Activated CD8-positive, alpha-beta memory T cell treated with anti-CD3 and anti-CD28 coated beads for 48 hours (primary cell): Measurements from ENCODE around the gene RSF1.
"Not testable (repeated sequence)": the region's sequence is repeated elsewhere in the genome, so short reads cannot be mapped to it uniquely, and the experiment has no call there.

Source experiments
- DNase-seq, 3 experiments: peaks; one replicate each; pipeline ENCODE4 v3.0.0-alpha.2; 2020; ENCODE audit warnings: low read depth in 2 of 3, low spot score in 2 of 3

The RSF1 gene

DNA sequence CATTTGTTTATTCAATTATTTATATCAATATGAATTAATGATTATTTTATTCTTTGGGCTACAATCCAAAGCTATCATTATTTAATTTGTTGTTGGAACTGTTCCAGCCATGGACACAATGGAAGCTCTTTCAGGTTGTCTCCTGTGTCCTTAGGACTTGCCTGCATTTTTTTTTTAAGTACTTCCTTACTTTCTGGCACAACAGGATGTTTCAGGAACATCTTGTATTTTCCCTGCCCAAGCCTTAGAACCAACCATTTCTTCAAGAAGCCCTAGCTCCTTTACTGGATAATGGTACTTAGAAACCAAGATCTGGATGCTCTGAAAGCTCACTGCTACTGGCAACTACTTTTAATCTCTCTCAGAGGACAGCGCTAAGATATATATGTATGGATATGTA, 125.1 kb downstream of the RSF1 start:
- DNase-seq: no peak

DNA sequence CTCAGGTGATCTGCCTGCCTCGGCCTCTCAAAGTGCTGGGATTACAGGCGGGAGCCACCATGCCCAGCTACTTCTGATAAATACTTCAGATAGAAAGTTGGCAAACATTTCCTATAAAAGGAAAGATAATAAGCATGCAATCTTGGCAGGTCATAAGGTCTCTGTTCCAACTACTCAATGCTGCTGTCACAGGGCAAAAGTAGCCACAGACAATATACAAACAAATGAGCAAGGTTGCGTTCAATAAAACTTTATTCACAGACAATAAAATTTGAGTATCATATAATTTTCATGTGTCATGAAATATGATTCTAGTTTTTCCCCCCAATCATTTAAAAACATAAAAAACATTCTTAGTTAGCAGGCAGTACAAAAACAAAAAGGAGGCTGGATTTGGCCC, 129.9 kb downstream of the RSF1 start:
- no peak for DNase-seq

DNA sequence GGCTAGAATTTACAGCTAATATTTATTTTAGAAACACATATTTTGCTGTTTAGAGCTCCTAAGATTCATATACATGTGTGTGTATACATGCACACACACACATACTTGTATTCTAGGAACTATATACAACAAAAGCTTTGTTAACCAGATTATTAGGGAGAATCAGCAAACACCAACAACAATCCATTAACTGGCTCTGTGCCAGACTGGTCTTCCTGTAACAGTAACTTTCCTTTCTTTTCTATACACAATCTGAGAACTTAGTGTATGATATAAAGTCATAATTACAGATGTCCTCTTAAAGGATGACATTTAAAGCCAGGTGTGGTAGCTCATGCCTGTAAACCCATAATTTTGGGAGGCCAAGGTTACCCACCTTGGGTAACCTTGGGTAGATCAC, 133.4 kb downstream of the RSF1 start:
- DNase-seq: no peak

DNA sequence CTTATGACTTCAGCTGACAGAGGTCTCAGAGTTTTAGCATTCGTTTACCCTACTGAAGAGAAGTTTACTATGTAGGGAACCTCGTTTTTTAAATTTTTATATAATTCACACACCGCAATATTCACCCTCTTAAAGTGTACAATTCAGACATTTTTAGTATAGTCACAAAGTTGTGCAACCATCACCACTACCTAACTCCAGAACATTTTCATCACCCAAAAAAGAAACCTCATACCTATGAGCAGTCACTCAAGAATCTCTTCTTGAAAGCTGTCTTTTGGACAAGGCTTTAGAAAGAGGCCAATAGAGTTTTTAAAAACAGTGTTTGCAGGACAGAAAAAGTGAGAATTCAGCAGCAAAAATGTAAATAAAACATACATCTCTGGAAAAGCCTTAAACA, 143.4 kb downstream of the RSF1 start:
- no peak for DNase-seq

DNA sequence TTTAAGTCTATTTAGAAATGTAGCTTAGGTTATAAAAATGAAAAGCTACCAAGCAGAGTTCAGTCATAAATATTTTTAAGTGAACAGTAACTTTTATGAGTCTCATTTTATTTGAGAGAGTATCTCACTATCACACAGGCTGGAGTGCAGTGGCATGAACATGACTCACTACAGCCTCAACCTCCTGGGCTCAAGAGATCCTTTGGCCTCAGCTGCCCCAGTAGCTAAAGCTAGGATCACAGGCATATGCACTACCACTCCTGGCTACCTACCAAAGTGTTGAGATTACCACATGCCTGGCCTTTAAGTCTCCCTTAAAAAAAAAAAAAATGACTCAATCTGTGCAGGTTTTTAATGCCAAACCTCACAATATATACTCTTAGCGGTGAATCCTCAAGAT, 148.3 kb downstream of the RSF1 start:
- no peak for DNase-seq

DNA sequence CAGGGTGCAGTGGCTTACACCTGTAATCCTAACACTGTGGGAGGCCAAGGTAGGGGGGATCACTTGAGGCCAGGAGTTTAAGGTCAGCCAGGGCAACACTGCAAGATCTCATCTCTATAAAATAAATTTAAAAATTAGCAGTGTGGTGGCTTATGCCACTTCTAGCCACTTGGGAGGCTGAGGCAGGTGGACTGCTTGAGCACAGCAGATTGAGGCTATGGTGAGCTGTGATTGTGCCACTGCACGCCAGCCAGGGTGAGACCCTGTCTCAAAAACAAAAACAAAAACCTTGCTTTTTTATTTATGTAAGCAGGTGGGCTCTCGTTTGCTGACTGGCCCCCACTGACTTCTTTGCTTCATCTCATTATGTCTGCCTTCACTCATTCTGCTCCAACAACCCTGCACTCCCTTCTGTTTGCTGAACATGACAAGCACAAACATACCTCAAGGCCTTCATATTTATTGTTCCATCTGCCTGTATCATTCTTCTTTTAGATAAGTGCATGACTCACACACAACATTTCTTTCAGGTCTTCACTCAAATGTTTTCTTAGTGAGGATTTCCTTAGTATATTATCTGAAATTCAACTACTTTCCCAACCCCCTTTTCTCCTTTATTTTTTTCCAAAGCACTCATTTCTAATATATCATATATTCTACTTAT, 150.5 kb downstream of the RSF1 start:
- DNase-seq: no peak

DNA sequence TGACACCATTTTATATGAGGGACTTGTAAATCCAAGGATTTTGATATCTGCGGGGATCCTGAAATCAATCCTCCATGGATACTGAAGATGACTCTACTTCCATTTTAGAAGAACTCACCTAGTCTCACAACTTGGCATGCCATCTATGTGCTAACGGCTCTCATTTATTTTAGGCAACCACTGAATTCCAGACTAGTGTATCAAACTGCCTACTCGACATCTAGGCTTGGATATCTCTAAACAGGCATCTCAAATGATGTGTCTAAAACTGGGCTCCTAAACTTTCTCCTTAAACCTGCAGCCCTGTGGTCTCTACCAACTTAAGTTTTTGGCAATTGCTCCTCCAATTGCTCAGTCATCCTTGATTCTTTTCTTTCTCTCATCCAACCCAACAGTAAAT, 151.8 kb downstream of the RSF1 start:
- no peak for DNase-seq

DNA sequence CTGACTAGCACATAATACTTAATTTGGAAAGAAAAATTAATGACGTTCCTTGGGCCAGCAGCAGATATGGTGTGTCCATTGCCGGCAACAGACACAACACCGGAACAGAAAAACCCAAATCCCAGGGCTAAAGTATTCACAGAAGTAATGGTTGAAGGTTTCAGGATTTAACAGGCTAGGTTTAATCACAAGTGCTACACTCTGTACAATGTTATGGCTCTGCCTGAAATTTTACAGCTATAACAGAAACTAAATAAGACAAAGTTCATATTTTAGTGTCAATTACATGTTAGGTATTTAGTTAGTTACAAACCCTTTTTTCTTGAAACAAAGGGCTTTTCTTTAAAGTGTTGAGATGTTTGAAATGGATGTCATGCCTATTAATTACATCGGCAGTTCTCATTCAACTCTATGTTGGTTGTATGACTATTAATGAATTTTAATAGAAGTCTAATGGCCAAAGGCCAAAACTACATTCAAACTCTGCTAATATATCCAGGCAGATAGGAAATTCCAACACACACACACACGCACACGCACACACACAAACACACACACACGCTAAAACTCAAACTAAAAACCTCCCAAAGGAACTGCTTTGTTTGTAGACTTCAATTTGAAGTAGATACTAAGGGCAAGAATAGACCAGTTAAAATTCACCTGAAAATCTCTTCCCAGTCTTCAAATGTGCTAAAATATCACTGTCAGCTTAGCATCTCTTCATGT, 155.1 kb downstream of the RSF1 start:
- no peak for DNase-seq

DNA sequence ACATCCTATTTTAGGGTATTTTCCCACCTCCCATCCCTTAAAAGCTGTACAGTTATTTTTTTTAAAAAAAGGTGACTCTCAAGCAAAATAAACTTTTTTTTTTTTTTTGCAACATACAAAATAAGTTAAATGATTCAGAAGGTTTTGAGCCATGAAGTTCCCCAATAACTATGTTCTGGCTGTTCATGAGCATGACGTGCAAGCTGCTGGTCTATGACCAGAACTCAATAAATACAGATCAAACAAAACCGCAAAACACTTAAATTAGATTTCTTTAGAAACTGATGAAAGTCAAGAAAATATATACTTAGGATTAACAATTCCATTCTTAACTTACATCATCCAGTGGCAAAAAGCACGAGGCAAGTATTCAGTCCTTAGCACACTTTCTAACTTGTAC, 158.9 kb downstream of the RSF1 start:
- DNase-seq: no peak

DNA sequence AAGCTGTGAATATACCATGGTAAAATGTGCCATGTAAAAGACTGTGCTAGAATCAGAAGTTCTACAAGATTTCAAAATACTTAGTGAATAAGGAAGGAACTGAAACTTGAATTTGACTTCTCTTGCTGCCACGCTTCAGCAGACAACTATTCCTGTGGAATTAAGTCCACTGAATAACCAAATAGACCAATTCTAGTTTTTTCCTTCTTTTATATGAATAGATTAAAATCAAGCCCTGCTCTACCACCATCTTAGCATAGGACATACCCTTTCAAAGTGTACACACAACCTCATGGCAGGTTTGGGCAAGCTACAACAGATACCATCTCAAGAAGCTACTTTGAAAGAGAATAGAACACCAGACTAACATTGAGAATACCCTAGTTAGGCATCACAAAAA, 159.6 kb downstream of the RSF1 start:
- DNase-seq: no peak

DNA sequence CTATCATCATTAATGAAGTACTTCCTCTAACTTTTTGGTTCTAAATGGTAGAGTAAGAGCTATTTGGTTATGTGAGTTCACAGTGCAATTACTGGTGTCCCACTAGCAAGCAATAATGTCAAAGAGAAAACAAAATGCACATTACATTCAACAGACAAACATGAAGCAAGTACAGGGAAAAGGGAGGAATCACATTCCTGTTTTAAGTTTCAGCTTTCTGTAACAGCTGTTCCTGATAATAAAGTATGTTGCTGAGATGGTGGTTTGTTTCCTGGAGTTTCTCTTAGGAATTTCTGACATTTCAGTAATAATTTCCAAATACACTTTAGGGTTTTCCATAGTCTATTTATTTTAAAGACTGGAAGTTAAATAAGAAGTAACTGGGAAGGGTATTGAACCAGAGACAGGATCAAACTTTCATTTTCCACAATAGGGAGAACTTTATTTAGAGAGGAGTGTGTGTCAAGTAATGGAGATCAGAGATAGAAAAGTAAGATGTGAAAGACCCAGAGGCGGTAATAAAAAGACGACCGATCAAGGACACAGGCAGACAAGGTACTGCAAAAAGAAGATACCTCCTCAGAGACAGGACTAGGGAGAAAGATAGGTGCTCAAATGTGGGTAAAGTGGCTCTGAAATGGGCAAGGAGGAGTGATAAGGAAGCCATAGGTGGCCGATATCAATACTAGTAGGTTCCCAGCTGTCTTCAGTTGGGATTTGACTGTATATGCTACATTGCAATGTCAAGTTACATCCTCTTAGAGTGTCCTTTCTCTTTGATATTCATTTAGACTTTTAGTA, 162.1 kb downstream of the RSF1 start:
- DNase-seq: no peak

DNA sequence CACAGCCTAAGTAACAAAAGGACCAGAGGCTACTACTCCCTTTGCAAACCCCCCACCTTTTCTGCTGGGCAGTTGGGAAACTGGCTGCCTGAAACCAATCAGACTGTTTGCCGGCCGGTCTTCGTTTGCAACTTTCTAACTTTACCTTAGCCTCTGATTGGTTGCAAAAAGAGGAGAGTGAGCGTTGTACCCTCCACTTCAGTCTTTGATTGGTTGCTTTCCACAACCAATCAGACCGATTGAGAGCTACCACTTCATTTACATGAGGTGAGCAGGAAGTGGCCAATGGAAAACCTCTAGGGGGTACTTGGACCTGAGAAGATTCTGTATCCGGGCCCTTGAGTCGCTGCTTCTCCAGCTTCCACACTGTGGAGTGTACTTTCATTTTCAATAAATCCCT, 164.2 kb downstream of the RSF1 start:
- DNase-seq: no peak

DNA sequence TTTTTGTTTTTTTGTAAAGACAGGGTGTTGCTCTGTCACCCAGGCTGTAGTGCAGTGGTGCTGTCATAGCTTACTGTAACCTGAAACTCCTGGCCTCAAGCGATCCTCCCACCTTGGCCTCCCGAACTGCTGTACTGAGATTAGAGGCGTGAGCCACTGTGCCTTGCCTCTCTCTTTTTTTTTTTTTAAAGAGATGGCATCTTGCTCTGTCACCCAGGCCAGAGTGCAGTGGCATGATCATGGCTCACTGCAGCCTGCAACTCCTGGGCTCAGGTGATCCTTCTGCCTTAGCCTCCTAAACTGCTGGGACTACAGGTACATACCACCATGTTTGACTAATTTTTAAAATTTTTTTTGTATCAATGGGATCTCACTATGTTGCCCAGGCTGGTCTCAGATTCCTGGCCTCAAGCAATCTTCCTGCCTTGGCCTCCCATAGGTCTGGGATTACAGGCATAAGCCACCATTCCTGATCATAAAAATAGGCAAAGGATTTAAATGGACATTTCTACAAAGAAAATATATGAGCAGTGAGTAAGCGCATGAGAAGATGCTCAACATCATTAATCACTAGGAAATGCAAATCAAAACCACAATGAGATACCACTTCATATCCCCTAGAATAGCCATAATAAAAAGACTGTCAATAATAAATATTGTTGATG, 165.6 kb downstream of the RSF1 start:
- DNase-seq: no peak

DNA sequence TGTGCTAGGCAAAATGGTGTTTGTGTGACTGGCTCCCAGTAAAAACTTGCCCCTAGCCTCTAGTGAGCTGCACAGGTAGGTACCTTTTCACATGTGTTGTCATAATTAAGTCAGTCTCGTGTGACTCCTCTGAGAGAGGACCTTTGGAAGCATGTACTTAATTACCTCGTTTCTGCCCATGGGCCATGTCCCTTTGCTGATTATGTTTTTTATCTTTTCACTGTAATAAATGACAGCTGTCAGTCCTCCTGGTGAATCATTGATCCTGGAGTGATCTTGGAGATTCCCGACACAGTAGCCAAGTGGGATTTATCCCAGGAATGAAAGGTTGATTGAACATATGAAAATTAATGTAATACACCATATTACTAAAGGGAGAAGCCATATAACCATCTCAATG, 170.4 kb downstream of the RSF1 start:
- DNase-seq: no peak

DNA sequence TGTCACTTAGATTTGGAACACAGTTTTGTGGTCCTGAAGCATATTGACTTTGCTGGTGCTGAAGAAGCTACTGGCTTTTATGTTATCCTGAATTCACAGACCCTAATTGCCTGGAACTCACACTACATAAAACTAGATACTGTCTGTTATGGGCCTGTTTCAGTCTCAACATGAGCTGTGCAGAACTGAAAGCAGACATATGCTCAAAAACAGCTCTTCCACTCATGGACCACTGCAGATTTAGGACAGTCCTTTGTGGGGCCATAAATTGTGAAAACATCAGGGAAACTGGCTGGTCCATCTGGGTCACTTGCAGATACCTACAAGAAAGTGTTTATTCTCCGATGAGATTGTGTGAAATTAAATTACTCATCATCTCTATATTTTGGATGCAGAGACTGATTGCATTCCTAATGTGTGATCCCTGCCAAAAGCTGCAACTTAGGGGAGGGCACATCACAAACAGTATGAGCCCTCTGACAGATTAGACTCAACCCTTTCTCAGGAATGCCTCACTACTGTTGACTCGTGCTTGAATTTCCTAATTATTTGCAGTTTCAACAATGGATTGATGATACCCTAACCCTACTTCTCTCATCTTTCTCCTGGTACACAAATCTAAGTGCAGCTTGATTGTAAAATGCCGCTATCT, 172.7 kb downstream of the RSF1 start:
- no peak for DNase-seq

DNA sequence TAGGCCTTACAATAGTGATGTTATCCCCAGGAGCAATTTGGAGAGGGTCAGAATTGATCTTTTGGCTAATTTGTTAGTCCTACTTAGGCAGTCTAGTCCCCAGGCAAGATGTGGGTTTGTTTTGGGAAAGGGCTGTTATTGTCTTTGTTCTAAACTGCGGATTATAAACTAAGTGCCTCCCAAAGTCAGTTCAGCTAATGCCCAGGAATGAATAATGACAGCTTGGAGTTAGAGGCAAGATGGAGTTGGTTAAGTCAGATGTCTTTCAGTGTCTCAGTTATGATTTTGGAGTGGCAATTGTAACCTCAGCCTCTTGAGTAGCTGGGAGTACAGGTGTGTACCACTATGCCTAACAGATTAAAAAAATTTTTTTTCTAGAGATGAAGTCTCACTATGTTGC, 175.6 kb downstream of the RSF1 start:
- DNase-seq: no peak

DNA sequence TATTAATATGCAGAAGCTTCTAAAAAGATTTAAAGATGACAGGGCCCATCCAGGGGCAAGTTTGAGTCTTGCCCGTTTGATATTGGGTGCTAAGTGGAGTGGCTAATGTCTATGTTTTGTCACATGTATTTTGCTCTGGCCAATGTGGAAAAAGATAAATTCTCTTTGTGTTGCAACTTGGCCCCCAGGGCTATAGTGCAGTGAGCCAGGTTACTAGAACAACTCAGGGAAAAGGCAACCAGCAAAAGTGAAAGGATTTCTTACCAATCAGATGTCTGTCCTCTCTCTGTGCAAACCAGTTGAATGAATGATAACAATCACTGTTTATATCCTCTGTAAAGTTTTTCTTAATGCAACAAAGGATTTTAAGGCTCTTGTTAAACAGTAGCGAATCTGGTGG, 178.3 kb downstream of the RSF1 start:
- no peak for DNase-seq

DNA sequence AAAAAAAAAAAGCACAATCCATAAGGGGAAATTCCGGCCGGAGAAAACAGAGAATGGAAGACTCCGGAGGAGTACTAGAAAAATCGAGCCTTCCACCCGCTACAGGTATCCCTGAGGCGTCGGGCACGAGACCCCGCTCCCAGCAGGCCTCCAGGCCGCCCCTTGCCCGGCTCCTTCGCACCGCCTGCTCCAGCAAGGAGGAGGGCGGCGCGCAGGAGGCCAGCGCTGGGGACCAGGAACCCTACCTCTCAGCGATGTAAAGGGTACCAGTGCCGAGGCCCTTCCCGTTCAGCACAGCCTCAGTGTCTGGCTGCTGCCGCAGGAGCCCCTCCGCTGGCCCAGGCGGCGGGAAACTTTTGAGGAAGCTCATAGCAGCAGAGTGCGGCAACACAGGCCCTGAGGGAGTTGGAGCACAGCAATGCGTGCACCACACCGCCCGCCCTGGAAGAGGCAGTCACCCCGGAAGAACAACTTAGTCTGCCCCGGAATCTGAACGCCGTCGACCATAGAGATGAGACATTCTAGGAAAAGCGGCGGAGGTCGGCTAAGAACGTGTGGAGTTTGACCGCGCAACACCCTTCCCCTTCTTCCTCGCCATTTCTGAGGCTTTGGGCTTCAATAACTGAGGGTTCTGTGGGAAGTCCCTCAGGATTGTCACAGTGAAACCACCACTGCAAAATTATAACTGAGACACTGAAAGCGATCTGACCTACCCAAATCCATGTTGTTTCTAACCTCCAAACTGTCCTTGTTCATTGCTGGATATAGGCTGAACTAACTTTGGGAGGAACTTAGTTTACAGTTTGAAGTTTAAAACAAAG, 183.0 kb downstream of the RSF1 start, which contains the start of gene CLNS1A:
Gene CLNS1A, minus strand, starts transcription at position 450 of the 821 bp plus-strand sequence. Its CDS starts 80 bp downstream, at position 370.
- DNase-seq: peak; percentile 55 to 70 (median 63)

DNA sequence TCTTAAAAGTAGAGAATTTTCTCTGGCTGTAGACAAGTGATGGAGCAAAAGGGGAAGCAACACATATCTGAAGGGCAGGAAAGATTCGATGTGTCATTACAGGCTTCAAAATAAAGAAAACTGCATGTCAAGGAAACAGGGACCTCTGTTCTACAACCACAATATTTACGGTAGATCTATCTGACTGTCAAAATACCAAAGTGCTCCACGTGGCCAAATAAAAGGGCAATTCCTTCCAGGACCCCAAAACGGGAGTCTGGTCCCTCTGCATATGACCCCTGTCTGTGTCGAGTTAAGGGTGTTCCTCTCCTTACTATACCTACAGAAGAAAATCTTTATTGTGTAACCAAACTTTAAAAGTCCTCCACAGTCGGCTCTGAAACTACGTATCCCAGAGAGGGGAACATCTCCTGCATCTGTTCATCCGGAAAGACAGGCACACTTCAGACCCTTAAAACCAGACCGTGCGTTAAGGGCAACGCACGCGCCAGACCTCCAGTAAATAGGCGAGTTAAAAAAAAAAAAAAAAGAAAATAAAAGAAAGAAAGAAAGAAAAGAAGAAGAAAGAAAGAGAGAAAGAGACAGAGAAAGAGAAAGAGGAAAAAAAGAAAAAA, 183.7 kb downstream of the RSF1 start:
- DNase-seq: no peak

DNA sequence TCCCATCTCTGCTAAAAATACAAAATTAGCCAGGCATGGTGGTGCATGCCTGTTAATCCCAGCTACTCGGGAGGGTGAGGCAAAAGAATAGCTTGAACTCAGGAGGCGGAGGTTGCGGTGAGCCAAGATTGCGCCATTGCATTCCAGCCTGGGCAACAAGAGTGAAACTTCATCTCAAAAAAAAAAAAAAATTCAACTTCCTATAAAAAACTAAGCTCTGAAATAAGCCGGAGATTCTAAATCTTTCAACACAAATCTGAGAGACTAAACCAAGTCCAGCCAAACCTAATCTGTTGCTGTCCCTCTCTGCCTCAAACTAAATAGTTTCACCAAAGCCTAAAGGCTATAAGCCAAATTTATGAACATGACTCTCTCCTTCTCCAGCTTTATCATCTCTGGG, 186.6 kb downstream of the RSF1 start:
- DNase-seq: not testable (repeated sequence)
